ENCODE results near the gene RHD. TPM values are rescaled to one million over a fixed set of nuclear protein-coding genes. Genes with fewer than 3 reads are reported as not detected.
"Not testable (repeated sequence)": the region's sequence is repeated elsewhere in the genome, so short reads cannot be mapped to it uniquely, and the experiment has no call there.

RHD gene
- total RNA-seq, 1 donor from 2014 or later: not detected

- ATAC-seq (ENCODE audit: poor library complexity); intact Hi-C loops (cut with DNase I); DNase-seq: not testable (repeated sequence)
Observed at GRCh38 chr1:25378367-25378766, 106.1 kb downstream of the RHD start.

Other genes with a start within 250 kb of the RHD start
- gene SYF2, start 40.0 kb upstream of the RHD start, total RNA-seq: 31.1 TPM
- 35.5 TPM for gene RSRP1, start 25.1 kb upstream of the RHD start, total RNA-seq
- gene TMEM50A, start 65.8 kb downstream of the RHD start, total RNA-seq: 73.5 TPM
- 1.0 TPM for gene RHCE, start 148.3 kb downstream of the RHD start, total RNA-seq
- 14.8 TPM for gene MACO1, start 158.4 kb downstream of the RHD start, total RNA-seq

Data from Right ventricle myocardium superior (tissue), 1 donor.